GM12878 (cell line): ENCODE results near the gene SNX32. TPM values are rescaled to one million over a fixed set of nuclear protein-coding genes. Genes with fewer than 3 reads are reported as not detected.

Source experiments
- ATAC-seq: fragments of 200-7000 bp; cut with Tn5 transposase; 3 replicates; pipeline ENCODE4 v1.9.1; 2020; ENCODE audit warnings: mild to moderate bottlenecking, moderate library complexity
- BruUV-seq: library from RNA; stranded (reverse); fragments of 400-500 nt; replicated peaks from 2 replicates; lab custom pipeline; 2021; lab: Mats Ljungman, UMichigan
- CTCF ChIA-PET: fragments of 300-600 bp; sonication (Branson Sonifier 250); formaldehyde crosslinking; extraction: SDS; loops from one replicate; lab custom pipeline; 2021; ENCODE audit warnings: inconsistent platforms; lab: Yijun Ruan, JAX
- POLR2A ChIA-PET: fragments of 350-600 bp; formaldehyde crosslinking; extraction: SDS; loops from one replicate; lab custom pipeline; 2021; ENCODE audit warnings: inconsistent platforms; lab: Charles Lee
- RAD21 ChIA-PET: fragments of 300-600 bp; sonication (Branson Sonifier 250); formaldehyde crosslinking; loops from one replicate; lab custom pipeline; 2023; ENCODE audit warnings: antibody characterized with exemption; ENCODE audit not compliant: unreplicated experiment; lab: Charles Lee
- SMC1A ChIA-PET: fragments of 300-600 bp; sonication (Branson Sonifier 250); formaldehyde crosslinking; loops from one replicate; lab custom pipeline; 2023; ENCODE audit not compliant: unreplicated experiment, uncharacterized antibody; lab: Charles Lee
- DNase-seq: peaks from one replicate; pipeline ENCODE4 v3.0.0-alpha.2; 2011; ENCODE audit warnings: low read depth, low spot score
- FAIRE-seq: peaks from 3 replicates; lab custom pipeline; 2011; peaks lifted over from hg19 to GRCh38; lab: Jason Lieb, UNC
- H2AFZ ChIP-seq: 2 replicates; pipeline ENCODE4 v1.6.0; 2011; ENCODE audit warnings: low read depth, low read length, control low read depth; ENCODE audit not compliant: control insufficient read depth
- H3K27ac ChIP-seq: 2 replicates; pipeline ENCODE4 v1.5.1; 2011; ENCODE audit warnings: control low read depth; ENCODE audit not compliant: control insufficient read depth, insufficient read depth
- H3K27me3 ChIP-seq, 2 experiments: replicated peaks in 1 of 2; 2 replicates each; pipeline versions ENCODE4 v1.6.0 to v1.6.1; 2011; ENCODE audit warnings: low read length in 1 of 2; ENCODE audit not compliant: control insufficient read depth in 2 of 2, insufficient read depth in 2 of 2
- H3K36me3 ChIP-seq, 2 experiments: 2 replicates each; pipeline ENCODE4 v1.5.1; 2011; ENCODE audit warnings: low read length in 1 of 2; ENCODE audit not compliant: control insufficient read depth in 2 of 2, insufficient read depth in 2 of 2
- H3K4me1 ChIP-seq: 2 replicates; pipeline ENCODE4 v1.6.1; 2011; ENCODE audit warnings: mild to moderate bottlenecking, low read length, moderate library complexity, mixed read lengths; ENCODE audit not compliant: control insufficient read depth, insufficient read depth
- H3K4me2 ChIP-seq: 2 replicates; pipeline ENCODE4 v1.6.0; 2011; ENCODE audit warnings: control low read depth; ENCODE audit not compliant: control insufficient read depth, insufficient read depth
- H3K4me3 ChIP-seq: fragments of 200-600 bp; sonication (generic); 2 replicates; pipeline ENCODE4 v1.5.1; 2016
- H3K79me2 ChIP-seq: 2 replicates; pipeline ENCODE4 v1.6.0; 2011; ENCODE audit warnings: low read length; ENCODE audit not compliant: control insufficient read depth, insufficient read depth
- H3K9ac ChIP-seq: 2 replicates; pipeline ENCODE4 v1.8.0; 2011; ENCODE audit warnings: low read length, control low read depth, mixed read lengths; ENCODE audit not compliant: control insufficient read depth, insufficient read depth
- H3K9me3 ChIP-seq: replicated peaks from 3 replicates; pipeline ENCODE4 v1.5.1; 2011; ENCODE audit warnings: mild to moderate bottlenecking, low read length; ENCODE audit not compliant: control insufficient read depth, insufficient read depth
- H4K20me1 ChIP-seq: 2 replicates; pipeline ENCODE4 v1.6.0; 2011; ENCODE audit not compliant: control insufficient read depth, insufficient read depth
- CHD1 ChIP-seq: IDR thresholded peaks from 2 replicates; pipeline ENCODE4 v1.6.1; 2012; ENCODE audit warnings: low read depth, low read length, improper control_type of control experiment
- GABPA ChIP-seq: IDR thresholded peaks from 2 replicates; pipeline ENCODE4 v1.6.1; 2014; ENCODE audit warnings: antibody characterized with exemption, low read depth, mild to moderate bottlenecking, inconsistent platforms
- HCFC1 ChIP-seq: fragments of 150-350 bp; IDR thresholded peaks from 2 replicates; pipeline ENCODE4 v1.6.1; 2014; ENCODE audit warnings: low read length
- MEF2A ChIP-seq: IDR thresholded peaks from 2 replicates; pipeline ENCODE4 v1.6.1; 2011; ENCODE audit warnings: low read depth, mild to moderate bottlenecking, low read length, moderate library complexity; ENCODE audit not compliant: insufficient read depth
- MXI1 ChIP-seq: fragments of 150-350 bp; IDR thresholded peaks from 2 replicates; pipeline ENCODE4 v1.6.1; 2011; ENCODE audit warnings: low read depth, mild to moderate bottlenecking, inconsistent platforms, low read length, improper control_type of control experiment
- NFIC ChIP-seq: IDR thresholded peaks from 2 replicates; pipeline ENCODE4 v1.6.1; 2012; ENCODE audit warnings: low read depth, mild to moderate bottlenecking, inconsistent platforms, low read length, moderate library complexity
- NRF1 ChIP-seq: conservative IDR thresholded peaks from 2 replicates; pipeline ENCODE4 v1.6.1; 2011; ENCODE audit warnings: mild to moderate bottlenecking, low read depth, low read length, improper control_type of control experiment
- PML ChIP-seq: IDR thresholded peaks from 2 replicates; pipeline ENCODE4 v1.6.1; 2012; ENCODE audit warnings: low read length, inconsistent platforms
- YY1 ChIP-seq: IDR thresholded peaks from 2 replicates; pipeline ENCODE4 v1.6.1; 2011; ENCODE audit warnings: low read depth, mild to moderate bottlenecking, low read length
- ZNF622 ChIP-seq: fragments of 450-650 bp; IDR thresholded peaks from 2 replicates; pipeline ENCODE4 v1.6.1; 2017; ENCODE audit warnings: mild to moderate bottlenecking, inconsistent platforms
- WGBS: methylation state at CpG from one replicate; pipeline ENCODE4 v1.1.6; 2016; ENCODE audit warnings: low lambda C conversion rate; ENCODE audit not compliant: insufficient replicate concordance, insufficient coverage; ENCODE audit errors: missing lambda C conversion rate; 5-methylcytosine and 5-hydroxymethylcytosine counted together
- in situ Hi-C: fragments of 300-500 bp; cut with MboI; formaldehyde crosslinking; loops from 9 replicates; pipeline ENCODE4 v1.14.3; 2018; ENCODE audit warnings: mixed read lengths
- intact Hi-C: fragments of 100-400 bp; cut with micrococcal nuclease; formaldehyde crosslinking; loops from one replicate; pipeline ENCODE4 v1.14.2; 2022; ENCODE audit not compliant: unreplicated experiment
- polyA plus RNA-seq, 11 experiments: library from polyadenylated mRNA; depleted of rRNA in 4 of 11; unstranded in 6 of 11; stranded (reverse) in 5 of 11; fragments of >200 nt; fragmentation: Nextera tagmentation in 4 of 11; fragmentation: Illumina TruSeq in 1 of 11; extraction: Ambion mirVana in 4 of 11; extraction: Trizol in 1 of 11; gene quantifications; 1 replicate in 1 of 11; 2 replicates in 10 of 11; pipeline versions ENCODE4 v1.2.1 to v1.2.3, GENCODE V29; 2011 to 2016; ENCODE audit warnings: inconsistent platforms in 2 of 11, missing spikeins in 2 of 11, low read depth in 1 of 11
- total RNA-seq, 4 experiments: library from RNA; depleted of rRNA in 3 of 4; stranded (reverse); fragments of >200 nt in 3 of 4; fragmentation: Illumina TruSeq in 1 of 4; extraction: Trizol in 1 of 4; gene quantifications; 2 replicates each; pipeline versions ENCODE4 v1.2.1 to v1.2.3, GENCODE V29; 2013 to 2021
- TF ChIP-seq, protein P1 (sequence below): fragments of 450-650 bp; IDR thresholded peaks from 2 replicates; pipeline ENCODE4 v1.6.1; 2016; ENCODE audit warnings: mild to moderate bottlenecking
- TF ChIP-seq, protein P2 (sequence below): IDR thresholded peaks from 2 replicates; pipeline ENCODE4 v1.6.1; 2011; ENCODE audit warnings: borderline replicate concordance, low read depth, mild to moderate bottlenecking, moderate library complexity, mixed read lengths, low read length; ENCODE audit not compliant: insufficient read depth; ENCODE audit errors: extremely low read length
- TF ChIP-seq, protein P3 (sequence below): fragments of 450-650 bp; IDR thresholded peaks from 2 replicates; pipeline ENCODE4 v1.6.1; 2017; ENCODE audit warnings: antibody characterized with exemption, mild to moderate bottlenecking, moderate library complexity
- TF ChIP-seq, protein P4 (sequence below), 3 experiments: IDR thresholded peaks in 2 of 3; conservative IDR thresholded peaks in 1 of 3; 2 replicates each; pipeline ENCODE4 v1.5.1; 2011; ENCODE audit warnings: low read depth in 3 of 3, low read length in 3 of 3, mild to moderate bottlenecking in 3 of 3, control low read depth in 2 of 3, moderate library complexity in 2 of 3, inconsistent platforms in 1 of 3, mixed read lengths in 1 of 3; ENCODE audit not compliant: control insufficient read depth in 2 of 3, insufficient read depth in 1 of 3; ENCODE audit errors: extremely low read depth in 1 of 3
- TF ChIP-seq, protein P5 (sequence below): fragments of 450-650 bp; IDR thresholded peaks from 2 replicates; pipeline ENCODE4 v1.6.1; 2017; ENCODE audit warnings: mild to moderate bottlenecking, low read depth, inconsistent platforms; ENCODE audit not compliant: poor library complexity, severe bottlenecking

The SNX32 gene
- total and polyA plus RNA-seq, 10 of the 15 experiments (the other 5 are each of a cell fraction or from before 2014, with no cell fraction given) = 0.04 to 1.5 (median 0.11) TPM; not detected in 1

DNA sequence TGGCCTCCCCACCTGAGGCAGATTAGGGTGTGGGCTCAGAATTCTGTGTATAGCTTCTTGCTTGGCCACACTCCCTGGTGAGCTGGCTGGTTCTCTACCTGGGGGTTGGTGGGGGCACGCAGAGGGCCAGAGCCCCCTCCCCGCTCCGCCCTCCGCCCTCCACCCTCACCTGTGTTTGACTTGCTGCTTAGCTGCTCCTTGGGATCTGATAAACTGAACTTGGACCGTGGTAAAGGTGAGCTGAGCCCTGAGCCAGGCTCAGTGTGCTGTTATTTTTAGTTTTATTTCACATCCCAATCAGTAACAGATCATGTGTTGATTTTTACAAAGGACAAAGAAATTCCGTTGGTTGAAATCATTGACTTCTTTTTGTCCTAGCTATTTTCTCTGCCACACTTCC is 44.9 kb upstream of the SNX32 start:
- no peaks in the 10 kb centered on the region for H3K36me3 ChIP-seq
- no peak for ATAC-seq
- H3K27me3 ChIP-seq = peaks cover 11 to 12% of the 10 kb centered on the region in 2 experiments; a peak in 3 of 4 replicates
- no peak overlapping the region for H3K4me3 ChIP-seq
- no peak for DNase-seq
- intact Hi-C loops = no loop called here
- peaks cover 34% of the 10 kb centered on the region for H3K4me1 ChIP-seq
- no peak overlapping the region for H3K27ac ChIP-seq
- ChIA-PET RAD21 (interaction anchor here (1.3 to 2.8 kb wide), 4 partner anchors 27 to 150 kb away, joined by 3 to 9 read pairs (median 4); partner anchors contain the start of genes KAT5 and SIPA1), POLR2A (interaction anchor here (0.9 to 5.8 kb wide), 3 partner anchors 9 to 21 kb away, joined by 3 to 27 read pairs (median 3); no protein-coding TSS in a partner anchor), SMC1A (interaction anchor here (1.1 kb wide), 1 partner anchor 71 kb away, joined by 3 read pairs; no protein-coding TSS in a partner anchor), CTCF (interaction anchor here (0.6 to 5.9 kb wide), 4 partner anchors 9 to 398 kb away, joined by 3 to 62 read pairs (median 19); partner anchors contain the start of genes AP5B1 and KAT5)
- no peaks in the 10 kb centered on the region for H4K20me1 ChIP-seq
- WGBS = 58% methylated on average over 6 of the region's 6 CpGs
- H3K9ac ChIP-seq = no peak overlapping the region
- in situ Hi-C loops = no loop called here
- H3K79me2 ChIP-seq = no peaks in the 10 kb centered on the region
- FAIRE-seq = no peak
- no peaks in the 10 kb centered on the region for H3K9me3 ChIP-seq
- H2AFZ ChIP-seq = no peak overlapping the region
- H3K4me2 ChIP-seq = 0 out of 2 replicates have a peak overlapping the region, but pooled peaks have one; percentile 69
- BruUV-seq = no TSS peak
- TF ChIP-seq, protein P1, sequence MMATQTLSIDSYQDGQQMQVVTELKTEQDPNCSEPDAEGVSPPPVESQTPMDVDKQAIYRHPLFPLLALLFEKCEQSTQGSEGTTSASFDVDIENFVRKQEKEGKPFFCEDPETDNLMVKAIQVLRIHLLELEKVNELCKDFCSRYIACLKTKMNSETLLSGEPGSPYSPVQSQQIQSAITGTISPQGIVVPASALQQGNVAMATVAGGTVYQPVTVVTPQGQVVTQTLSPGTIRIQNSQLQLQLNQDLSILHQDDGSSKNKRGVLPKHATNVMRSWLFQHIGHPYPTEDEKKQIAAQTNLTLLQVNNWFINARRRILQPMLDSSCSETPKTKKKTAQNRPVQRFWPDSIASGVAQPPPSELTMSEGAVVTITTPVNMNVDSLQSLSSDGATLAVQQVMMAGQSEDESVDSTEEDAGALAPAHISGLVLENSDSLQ = no peak
- TF ChIP-seq MXI1 = no peak
- TF ChIP-seq NRF1 = no peak
- TF ChIP-seq, protein P2, sequence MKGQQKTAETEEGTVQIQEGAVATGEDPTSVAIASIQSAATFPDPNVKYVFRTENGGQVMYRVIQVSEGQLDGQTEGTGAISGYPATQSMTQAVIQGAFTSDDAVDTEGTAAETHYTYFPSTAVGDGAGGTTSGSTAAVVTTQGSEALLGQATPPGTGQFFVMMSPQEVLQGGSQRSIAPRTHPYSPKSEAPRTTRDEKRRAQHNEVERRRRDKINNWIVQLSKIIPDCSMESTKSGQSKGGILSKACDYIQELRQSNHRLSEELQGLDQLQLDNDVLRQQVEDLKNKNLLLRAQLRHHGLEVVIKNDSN = no peak
- TF ChIP-seq MEF2A = no peak
- no peak for TF ChIP-seq NFIC
- TF ChIP-seq GABPA = no peak
- no peak for TF ChIP-seq PML
- no peak for TF ChIP-seq HCFC1
- TF ChIP-seq CHD1 = no peak
- TF ChIP-seq, protein P3, sequence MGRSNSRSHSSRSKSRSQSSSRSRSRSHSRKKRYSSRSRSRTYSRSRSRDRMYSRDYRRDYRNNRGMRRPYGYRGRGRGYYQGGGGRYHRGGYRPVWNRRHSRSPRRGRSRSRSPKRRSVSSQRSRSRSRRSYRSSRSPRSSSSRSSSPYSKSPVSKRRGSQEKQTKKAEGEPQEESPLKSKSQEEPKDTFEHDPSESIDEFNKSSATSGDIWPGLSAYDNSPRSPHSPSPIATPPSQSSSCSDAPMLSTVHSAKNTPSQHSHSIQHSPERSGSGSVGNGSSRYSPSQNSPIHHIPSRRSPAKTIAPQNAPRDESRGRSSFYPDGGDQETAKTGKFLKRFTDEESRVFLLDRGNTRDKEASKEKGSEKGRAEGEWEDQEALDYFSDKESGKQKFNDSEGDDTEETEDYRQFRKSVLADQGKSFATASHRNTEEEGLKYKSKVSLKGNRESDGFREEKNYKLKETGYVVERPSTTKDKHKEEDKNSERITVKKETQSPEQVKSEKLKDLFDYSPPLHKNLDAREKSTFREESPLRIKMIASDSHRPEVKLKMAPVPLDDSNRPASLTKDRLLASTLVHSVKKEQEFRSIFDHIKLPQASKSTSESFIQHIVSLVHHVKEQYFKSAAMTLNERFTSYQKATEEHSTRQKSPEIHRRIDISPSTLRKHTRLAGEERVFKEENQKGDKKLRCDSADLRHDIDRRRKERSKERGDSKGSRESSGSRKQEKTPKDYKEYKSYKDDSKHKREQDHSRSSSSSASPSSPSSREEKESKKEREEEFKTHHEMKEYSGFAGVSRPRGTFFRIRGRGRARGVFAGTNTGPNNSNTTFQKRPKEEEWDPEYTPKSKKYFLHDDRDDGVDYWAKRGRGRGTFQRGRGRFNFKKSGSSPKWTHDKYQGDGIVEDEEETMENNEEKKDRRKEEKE = no peak
- TF ChIP-seq, protein P4, sequence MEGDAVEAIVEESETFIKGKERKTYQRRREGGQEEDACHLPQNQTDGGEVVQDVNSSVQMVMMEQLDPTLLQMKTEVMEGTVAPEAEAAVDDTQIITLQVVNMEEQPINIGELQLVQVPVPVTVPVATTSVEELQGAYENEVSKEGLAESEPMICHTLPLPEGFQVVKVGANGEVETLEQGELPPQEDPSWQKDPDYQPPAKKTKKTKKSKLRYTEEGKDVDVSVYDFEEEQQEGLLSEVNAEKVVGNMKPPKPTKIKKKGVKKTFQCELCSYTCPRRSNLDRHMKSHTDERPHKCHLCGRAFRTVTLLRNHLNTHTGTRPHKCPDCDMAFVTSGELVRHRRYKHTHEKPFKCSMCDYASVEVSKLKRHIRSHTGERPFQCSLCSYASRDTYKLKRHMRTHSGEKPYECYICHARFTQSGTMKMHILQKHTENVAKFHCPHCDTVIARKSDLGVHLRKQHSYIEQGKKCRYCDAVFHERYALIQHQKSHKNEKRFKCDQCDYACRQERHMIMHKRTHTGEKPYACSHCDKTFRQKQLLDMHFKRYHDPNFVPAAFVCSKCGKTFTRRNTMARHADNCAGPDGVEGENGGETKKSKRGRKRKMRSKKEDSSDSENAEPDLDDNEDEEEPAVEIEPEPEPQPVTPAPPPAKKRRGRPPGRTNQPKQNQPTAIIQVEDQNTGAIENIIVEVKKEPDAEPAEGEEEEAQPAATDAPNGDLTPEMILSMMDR (IDR thresholded peaks at IDR 0.05 in 2 of 3, conservative IDR thresholded peaks at IDR 0.05 in 1 of 3; ENCODE audit: control insufficient read depth in 2 of 3, extremely low read depth in 1 of 3, insufficient read depth in 1 of 3, low read depth in 3 of 3, low read length in 3 of 3) = no peak
- TF ChIP-seq, protein P5, sequence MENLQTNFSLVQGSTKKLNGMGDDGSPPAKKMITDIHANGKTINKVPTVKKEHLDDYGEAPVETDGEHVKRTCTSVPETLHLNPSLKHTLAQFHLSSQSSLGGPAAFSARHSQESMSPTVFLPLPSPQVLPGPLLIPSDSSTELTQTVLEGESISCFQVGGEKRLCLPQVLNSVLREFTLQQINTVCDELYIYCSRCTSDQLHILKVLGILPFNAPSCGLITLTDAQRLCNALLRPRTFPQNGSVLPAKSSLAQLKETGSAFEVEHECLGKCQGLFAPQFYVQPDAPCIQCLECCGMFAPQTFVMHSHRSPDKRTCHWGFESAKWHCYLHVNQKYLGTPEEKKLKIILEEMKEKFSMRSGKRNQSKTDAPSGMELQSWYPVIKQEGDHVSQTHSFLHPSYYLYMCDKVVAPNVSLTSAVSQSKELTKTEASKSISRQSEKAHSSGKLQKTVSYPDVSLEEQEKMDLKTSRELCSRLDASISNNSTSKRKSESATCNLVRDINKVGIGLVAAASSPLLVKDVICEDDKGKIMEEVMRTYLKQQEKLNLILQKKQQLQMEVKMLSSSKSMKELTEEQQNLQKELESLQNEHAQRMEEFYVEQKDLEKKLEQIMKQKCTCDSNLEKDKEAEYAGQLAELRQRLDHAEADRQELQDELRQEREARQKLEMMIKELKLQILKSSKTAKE = no peak
- TF ChIP-seq YY1 = no peak
- no peak for TF ChIP-seq ZNF622
